ENCODE results near the gene HOXB2.

HOXB2 gene

GRCh38 chr17:48556229-48556575, 11.3 kb upstream of the HOXB2 start:
- no peak overlapping the region for H2AFZ ChIP-seq (ENCODE audit: low read depth, low read length)
- no peaks in the 10 kb centered on the region for H3K4me1 ChIP-seq (ENCODE audit: insufficient read depth, low read length)
- ATAC-seq (ENCODE audit: insufficient read depth, low read depth), result no peak
- H3K4me3 ChIP-seq (ENCODE audit: low read depth in 1 of 2, low read length in 2 of 2), result no peak overlapping the region
- no peak overlapping the region for H3K4me2 ChIP-seq (ENCODE audit: insufficient read depth, low read length)
- 0 out of 2 replicates have a peak, but pooled peaks cover under 1% of the 10 kb centered on the region for H4K20me1 ChIP-seq (ENCODE audit: insufficient read depth, low read length)
- no peaks in the 10 kb centered on the region for H3K36me3 ChIP-seq (ENCODE audit: insufficient read depth, low read length)
- no peak for DNase-seq
- H3K9me3 ChIP-seq (ENCODE audit: insufficient read depth, low read length, severe bottlenecking), result no peaks in the 10 kb centered on the region
- no peaks in the 10 kb centered on the region for H3K79me2 ChIP-seq (ENCODE audit: insufficient read depth, low read length)
- H3K27ac ChIP-seq (ENCODE audit: low read length), result no peak overlapping the region
- TF ChIP-seq CTCF (IDR thresholded peaks at IDR 0.05; ENCODE audit: borderline replicate concordance, extremely low read depth, low read length, poor library complexity, severe bottlenecking) (no peak), EZH2 (IDR thresholded peaks at IDR 0.05; ENCODE audit: borderline replicate concordance, low read depth, low read length, severe bottlenecking) (no peak)
- no peak overlapping the region for H3K9ac ChIP-seq (ENCODE audit: low read depth, low read length)
- H3K27me3 ChIP-seq (ENCODE audit: insufficient read depth, low read length, poor library complexity), result peaks cover 41% of the 10 kb centered on the region

- no peaks in the 10 kb centered on the region for H4K20me1 ChIP-seq (ENCODE audit: insufficient read depth, low read length)
- no peak overlapping the region for H3K9ac ChIP-seq (ENCODE audit: low read depth, low read length)
- H3K36me3 ChIP-seq (ENCODE audit: insufficient read depth, low read length), result no peaks in the 10 kb centered on the region
- no peak overlapping the region for H2AFZ ChIP-seq (ENCODE audit: low read depth, low read length)
- H3K4me1 ChIP-seq (ENCODE audit: insufficient read depth, low read length), result no peaks in the 10 kb centered on the region
- peaks cover 39% of the 10 kb centered on the region for H3K27me3 ChIP-seq (ENCODE audit: insufficient read depth, low read length, poor library complexity)
- no peak for ATAC-seq (ENCODE audit: insufficient read depth, low read depth)
- no peak overlapping the region for H3K4me3 ChIP-seq (ENCODE audit: low read depth in 1 of 2, low read length in 2 of 2)
- no peak overlapping the region for H3K27ac ChIP-seq (ENCODE audit: low read length)
- H3K4me2 ChIP-seq (ENCODE audit: insufficient read depth, low read length), result no peak overlapping the region
- no peak for DNase-seq
- no peak for TF ChIP-seq EZH2 (IDR thresholded peaks at IDR 0.05; ENCODE audit: borderline replicate concordance, low read depth, low read length, severe bottlenecking)
- TF ChIP-seq CTCF (IDR thresholded peaks at IDR 0.05; ENCODE audit: borderline replicate concordance, extremely low read depth, low read length, poor library complexity, severe bottlenecking), result no peak
- no peaks in the 10 kb centered on the region for H3K9me3 ChIP-seq (ENCODE audit: insufficient read depth, low read length, severe bottlenecking)
- H3K79me2 ChIP-seq (ENCODE audit: insufficient read depth, low read length), result no peaks in the 10 kb centered on the region
Observed at GRCh38 chr17:48555258-48556228, 10.6 kb upstream of the HOXB2 start.

DNA sequence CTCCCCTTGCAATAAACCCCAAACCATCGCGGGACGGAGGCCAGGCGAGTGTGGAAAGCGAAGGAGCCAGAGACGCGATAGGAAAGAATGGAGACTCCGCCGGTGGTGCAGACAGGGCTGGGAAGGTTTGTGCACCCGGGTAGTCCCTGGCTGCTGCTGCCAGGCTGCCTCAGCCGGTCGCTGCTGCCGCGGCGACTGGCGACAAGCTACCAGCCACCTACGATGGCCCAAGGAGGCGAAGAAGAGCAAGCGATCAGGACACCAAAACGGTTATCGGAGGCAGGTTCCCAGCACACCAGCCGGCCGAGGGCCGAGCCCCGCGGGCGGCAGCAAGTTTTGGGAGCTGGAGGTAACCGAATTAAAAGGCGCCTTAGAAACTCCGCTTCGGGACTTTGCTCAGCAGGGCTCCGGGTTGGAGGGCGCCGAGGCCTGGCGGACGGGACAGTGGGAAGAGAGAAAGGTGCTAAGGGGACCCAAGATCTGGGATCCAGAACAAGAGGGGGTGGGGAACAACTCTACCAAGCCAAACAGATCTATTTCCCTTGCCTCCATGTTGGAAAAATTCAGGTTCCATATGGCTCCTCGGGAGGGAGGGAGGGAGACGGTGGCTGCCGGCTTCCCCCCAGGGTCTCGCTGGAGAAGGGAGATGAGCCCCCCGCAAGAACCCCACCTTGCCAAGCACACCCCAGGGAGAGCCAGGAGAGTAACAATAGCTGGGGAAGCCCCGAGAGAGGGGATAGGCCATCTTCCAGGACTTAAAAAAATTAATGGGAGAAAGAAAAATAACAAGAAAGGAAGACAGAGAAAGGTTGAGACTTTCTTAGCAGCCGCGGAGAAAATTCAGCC, 9.7 kb upstream of the HOXB2 start:
- Histone ChIP-seq H3K4me2 (ENCODE audit: insufficient read depth, low read length) (no peak overlapping the region), H2AFZ (ENCODE audit: low read depth, low read length) (no peak overlapping the region), H4K20me1 (ENCODE audit: insufficient read depth, low read length) (no peaks in the 10 kb centered on the region), H3K36me3 (ENCODE audit: insufficient read depth, low read length) (no peaks in the 10 kb centered on the region), H3K27ac (ENCODE audit: low read length) (no peak overlapping the region), H3K4me3 (ENCODE audit: low read depth in 1 of 2, low read length in 2 of 2) (no peak overlapping the region), H3K4me1 (ENCODE audit: insufficient read depth, low read length) (no peaks in the 10 kb centered on the region), H3K9ac (ENCODE audit: low read depth, low read length) (no peak overlapping the region), H3K9me3 (ENCODE audit: insufficient read depth, low read length, severe bottlenecking) (no peaks in the 10 kb centered on the region), H3K27me3 (ENCODE audit: insufficient read depth, low read length, poor library complexity) (peaks cover 35% of the 10 kb centered on the region), H3K79me2 (ENCODE audit: insufficient read depth, low read length) (no peaks in the 10 kb centered on the region)
- no peak for DNase-seq
- no peak for ATAC-seq (ENCODE audit: insufficient read depth, low read depth)
- TF ChIP-seq EZH2 (IDR thresholded peaks at IDR 0.05; ENCODE audit: borderline replicate concordance, low read depth, low read length, severe bottlenecking) (no peak), CTCF (IDR thresholded peaks at IDR 0.05; ENCODE audit: borderline replicate concordance, extremely low read depth, low read length, poor library complexity, severe bottlenecking) (no peak)

Measured in DND-41 (cell line).